A549 treated with CpdA at 1 μM for 4 hours (cell line): Measurements from ENCODE around the gene FNDC3A. TPM values are rescaled to one million over a fixed set of nuclear protein-coding genes. Genes with fewer than 3 reads are reported as not detected.

Experiments
- total RNA-seq: library from RNA; stranded (reverse); fragments of 200-300 nt; extraction: Qiagen RNA extraction; gene quantifications from 5 replicates; pipeline ENCODE4 v1.2.3, GENCODE V29; 2022; ENCODE audit warnings: low read depth

Gene FNDC3A, protein sequence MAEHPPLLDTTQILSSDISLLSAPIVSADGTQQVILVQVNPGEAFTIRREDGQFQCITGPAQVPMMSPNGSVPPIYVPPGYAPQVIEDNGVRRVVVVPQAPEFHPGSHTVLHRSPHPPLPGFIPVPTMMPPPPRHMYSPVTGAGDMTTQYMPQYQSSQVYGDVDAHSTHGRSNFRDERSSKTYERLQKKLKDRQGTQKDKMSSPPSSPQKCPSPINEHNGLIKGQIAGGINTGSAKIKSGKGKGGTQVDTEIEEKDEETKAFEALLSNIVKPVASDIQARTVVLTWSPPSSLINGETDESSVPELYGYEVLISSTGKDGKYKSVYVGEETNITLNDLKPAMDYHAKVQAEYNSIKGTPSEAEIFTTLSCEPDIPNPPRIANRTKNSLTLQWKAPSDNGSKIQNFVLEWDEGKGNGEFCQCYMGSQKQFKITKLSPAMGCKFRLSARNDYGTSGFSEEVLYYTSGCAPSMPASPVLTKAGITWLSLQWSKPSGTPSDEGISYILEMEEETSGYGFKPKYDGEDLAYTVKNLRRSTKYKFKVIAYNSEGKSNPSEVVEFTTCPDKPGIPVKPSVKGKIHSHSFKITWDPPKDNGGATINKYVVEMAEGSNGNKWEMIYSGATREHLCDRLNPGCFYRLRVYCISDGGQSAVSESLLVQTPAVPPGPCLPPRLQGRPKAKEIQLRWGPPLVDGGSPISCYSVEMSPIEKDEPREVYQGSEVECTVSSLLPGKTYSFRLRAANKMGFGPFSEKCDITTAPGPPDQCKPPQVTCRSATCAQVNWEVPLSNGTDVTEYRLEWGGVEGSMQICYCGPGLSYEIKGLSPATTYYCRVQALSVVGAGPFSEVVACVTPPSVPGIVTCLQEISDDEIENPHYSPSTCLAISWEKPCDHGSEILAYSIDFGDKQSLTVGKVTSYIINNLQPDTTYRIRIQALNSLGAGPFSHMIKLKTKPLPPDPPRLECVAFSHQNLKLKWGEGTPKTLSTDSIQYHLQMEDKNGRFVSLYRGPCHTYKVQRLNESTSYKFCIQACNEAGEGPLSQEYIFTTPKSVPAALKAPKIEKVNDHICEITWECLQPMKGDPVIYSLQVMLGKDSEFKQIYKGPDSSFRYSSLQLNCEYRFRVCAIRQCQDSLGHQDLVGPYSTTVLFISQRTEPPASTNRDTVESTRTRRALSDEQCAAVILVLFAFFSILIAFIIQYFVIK
- 15.2 to 24.2 TPM (median 17.7 TPM) in 5 replicates for total RNA-seq

DNA sequence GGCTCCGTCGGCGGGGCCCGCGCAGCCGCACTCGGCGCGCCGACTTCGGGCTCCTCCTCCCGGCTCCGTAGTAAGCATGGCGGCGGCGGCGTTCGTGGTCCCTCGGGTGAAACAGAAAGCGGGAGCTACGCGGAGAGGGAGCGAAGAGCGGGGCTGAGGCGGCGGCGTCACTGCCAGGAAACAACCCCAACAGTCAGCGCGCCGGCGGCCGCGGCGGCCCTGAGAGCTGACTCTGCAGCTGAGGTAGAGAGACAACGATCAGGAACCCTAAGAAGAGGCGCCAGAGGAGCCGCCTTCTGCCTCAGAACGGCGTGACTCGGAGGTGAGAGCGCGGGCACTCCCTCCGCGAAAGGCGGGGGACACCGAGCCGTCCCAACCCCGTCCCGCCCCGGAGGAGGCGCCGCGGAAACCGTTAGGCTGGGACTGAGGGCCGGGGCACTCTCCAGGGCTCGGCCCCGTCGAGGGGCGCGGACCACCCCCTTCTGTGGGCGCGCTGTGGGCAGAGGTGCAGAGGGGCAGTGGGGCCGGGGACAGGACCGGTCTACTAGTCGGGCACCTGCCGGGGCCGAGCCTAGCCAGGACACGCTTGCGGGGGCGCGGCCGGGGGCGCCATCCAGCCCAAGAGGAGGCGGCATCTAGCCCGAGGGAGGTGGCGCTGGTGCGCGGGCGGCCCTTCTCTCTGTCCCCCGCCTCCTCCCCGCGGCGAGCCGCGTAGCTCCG is at the start of gene FNDC3A:
TSS of gene FNDC3A (plus strand) at position 57 of the 720 bp plus-strand sequence. CDS start 30,279 bp downstream, outside the sequence.

DNA sequence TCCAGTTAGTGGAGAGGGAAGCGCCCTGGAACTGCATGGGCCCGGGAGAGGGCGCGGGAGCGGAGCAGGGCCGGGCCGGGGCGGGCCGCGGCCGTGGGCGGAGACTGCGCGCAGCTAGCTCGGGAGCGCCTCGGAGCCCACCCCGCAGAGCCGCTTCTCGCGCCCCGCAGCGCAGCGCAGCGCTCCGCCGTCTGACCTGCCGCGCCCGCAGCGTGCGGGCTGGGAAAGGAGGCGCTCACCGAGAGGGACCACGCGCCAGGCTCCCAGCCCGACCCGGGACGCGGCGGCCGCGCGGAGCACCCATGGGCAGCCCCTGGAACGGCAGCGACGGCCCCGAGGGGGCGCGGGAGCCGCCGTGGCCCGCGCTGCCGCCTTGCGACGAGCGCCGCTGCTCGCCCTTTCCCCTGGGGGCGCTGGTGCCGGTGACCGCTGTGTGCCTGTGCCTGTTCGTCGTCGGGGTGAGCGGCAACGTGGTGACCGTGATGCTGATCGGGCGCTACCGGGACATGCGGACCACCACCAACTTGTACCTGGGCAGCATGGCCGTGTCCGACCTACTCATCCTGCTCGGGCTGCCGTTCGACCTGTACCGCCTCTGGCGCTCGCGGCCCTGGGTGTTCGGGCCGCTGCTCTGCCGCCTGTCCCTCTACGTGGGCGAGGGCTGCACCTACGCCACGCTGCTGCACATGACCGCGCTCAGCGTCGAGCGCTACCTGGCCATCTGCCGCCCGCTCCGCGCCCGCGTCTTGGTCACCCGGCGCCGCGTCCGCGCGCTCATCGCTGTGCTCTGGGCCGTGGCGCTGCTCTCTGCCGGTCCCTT is 244.5 kb downstream of the FNDC3A start, which contains the start of gene MLNR:
TSS of gene MLNR (plus strand) at position 303 of the 820 bp plus-strand sequence. CDS start at position 303, 0 bp downstream.

DNA sequence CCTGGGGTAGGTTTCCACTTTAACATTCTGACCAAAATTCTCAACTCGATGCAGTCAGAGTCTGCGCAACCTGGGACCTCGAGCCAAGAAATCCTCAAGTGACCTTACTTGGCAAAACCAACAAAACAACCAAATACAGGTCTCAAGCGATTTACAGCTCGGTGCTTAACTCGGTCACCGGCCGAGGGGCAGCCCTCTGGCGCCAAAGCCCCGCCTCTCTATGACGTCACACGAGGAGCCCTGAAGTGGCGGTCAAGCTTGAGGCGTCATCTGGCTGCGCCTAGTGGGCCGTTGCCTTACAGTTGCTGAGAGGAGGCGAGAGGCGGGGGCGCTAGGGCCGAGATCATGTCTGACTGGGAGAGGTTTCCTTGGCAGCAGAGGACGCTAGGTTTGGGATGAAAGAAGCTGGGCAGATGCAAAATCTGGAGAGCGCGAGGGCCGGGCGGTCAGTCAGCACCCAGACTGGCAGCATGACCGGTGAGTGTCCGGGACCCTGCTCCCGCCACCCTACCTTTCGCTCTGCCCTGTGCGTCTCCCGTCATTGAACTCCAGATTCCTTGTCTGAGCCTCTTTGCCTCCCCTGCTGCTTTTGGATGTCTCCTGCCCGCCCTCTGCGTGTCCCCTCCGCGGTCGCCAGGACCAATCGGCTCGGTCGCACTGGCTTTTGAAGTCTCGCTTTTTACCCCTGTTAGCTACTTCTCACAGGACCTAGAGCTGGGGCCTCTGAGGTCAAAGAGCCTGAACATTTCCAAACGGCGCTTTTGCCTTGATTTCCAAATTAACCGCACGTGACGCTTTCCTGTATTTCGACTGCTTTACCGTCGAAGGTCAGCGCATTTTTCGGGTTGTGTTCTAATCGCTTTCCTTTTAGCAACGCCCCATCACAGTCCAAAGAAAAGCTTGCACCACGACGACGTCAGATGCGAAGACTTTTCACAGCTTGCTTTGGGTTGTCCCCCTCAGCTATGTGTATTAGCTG is 272.2 kb downstream of the FNDC3A start, which contains the start of gene CDADC1:
TSS of gene CDADC1 (plus strand) at position 283 of the 979 bp plus-strand sequence. CDS start at position 396, 113 bp downstream.

Other genes with a start within 250 kb of the FNDC3A start
- 0.21 to 0.70 TPM (median 0.23 TPM) in 5 replicates for gene MLNR, start 244.4 kb downstream of the FNDC3A start, total RNA-seq